GM12873 (cell line): ENCODE results near the gene FOXP1.

Experiments used
- TF ChIP-seq, protein P1 (sequence below): IDR thresholded peaks from 2 replicates; pipeline ENCODE4 v1.5.1; 2012; ENCODE audit warnings: low read depth, mild to moderate bottlenecking, moderate library complexity, low read length, control low read depth; ENCODE audit not compliant: insufficient read depth; ENCODE audit errors: missing control alignments

Gene FOXP1

DNA sequence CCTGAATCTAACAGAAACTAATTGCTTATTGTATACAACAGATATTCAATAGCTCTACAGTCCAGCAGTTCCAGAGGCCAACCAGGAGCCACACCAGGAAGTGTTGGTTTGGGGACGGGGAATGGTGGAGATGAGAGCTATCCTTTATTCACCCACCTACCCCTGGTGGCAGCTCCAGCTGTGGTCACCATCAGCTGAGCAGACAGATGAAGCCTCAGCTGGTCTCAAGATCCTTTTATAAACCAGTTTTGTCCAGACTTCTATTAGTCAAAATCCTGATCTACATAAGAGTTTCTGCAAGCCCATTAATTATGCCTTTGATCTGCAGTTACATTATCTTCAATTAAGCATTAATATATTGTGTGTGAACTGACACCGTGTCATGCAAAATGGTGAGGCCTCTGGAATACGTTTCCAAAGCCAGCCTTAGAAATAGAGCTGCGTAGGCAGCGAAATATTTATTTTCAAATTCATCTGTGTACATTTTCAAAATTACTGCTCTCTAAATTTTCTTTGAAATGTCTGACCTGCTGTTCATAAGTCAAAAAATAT is 488.8 kb downstream of the FOXP1 start:
- TF ChIP-seq, protein P1, sequence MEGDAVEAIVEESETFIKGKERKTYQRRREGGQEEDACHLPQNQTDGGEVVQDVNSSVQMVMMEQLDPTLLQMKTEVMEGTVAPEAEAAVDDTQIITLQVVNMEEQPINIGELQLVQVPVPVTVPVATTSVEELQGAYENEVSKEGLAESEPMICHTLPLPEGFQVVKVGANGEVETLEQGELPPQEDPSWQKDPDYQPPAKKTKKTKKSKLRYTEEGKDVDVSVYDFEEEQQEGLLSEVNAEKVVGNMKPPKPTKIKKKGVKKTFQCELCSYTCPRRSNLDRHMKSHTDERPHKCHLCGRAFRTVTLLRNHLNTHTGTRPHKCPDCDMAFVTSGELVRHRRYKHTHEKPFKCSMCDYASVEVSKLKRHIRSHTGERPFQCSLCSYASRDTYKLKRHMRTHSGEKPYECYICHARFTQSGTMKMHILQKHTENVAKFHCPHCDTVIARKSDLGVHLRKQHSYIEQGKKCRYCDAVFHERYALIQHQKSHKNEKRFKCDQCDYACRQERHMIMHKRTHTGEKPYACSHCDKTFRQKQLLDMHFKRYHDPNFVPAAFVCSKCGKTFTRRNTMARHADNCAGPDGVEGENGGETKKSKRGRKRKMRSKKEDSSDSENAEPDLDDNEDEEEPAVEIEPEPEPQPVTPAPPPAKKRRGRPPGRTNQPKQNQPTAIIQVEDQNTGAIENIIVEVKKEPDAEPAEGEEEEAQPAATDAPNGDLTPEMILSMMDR, result no peak

DNA sequence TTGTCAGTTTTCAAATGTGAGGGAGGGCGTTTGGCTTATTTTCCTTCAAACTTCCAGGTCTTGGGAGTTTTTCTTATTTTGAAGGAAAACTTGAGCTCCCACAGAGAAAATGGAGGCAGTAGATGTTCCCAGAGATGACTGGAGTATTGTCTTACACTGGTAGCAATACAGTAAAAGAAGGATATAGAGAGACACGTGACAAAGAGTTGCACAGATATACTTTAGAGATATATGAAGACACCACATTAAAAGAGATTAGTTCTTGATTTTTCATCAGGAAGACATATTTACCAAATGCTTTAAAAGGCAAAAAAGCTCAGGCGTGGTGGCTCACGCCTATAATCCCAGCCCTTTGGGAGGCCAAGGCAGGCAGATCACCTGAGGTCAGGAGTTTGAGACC is 490.9 kb downstream of the FOXP1 start:
- TF ChIP-seq, protein P1, result no peak

DNA sequence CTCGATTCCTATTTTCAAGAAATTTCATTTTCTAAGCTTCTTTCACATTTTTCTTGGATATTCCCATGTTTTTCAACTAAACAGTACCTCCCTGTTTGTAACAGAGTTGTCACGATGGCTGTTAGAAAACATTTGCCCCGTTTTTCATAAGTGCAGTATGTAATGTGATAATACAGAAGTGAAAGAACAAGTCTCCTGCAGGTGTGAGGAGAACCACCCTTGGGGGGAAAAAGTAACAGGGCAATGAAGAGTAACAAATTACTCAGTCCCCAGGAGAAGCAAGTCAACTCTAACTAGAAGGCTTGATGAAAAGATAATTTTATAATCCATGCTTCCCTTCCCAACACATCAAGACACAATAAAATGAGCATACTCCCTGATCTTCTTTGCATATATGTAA is 493.3 kb downstream of the FOXP1 start:
- TF ChIP-seq, protein P1, result no peak

DNA sequence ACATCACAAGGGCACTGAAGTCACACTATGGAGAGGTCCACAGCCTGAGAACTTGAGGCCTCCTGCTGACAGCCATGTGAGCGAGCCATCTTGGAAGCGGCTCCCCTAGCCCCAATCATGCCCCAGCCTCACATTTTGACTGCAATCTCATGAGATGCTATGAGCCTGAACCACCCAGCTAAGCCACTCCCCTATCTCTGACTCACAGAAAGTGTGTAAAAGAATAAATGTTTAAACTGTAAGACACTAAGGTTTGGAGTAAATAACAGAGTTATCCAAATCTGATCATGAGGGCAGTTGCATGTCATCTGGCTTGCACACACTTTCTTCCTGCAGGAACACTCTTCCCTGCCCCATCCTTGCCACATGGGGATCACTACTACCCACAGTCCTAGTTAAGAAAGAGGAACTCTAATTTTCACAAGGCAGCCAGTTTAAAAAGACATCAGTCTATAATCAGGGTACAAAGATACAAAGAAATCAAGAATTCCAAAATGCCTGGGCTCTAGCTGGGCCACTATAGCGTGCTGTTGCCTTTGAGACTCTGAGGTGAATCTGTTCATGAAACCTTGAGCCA is 494.2 kb downstream of the FOXP1 start:
- TF ChIP-seq, protein P1, result no peak

DNA sequence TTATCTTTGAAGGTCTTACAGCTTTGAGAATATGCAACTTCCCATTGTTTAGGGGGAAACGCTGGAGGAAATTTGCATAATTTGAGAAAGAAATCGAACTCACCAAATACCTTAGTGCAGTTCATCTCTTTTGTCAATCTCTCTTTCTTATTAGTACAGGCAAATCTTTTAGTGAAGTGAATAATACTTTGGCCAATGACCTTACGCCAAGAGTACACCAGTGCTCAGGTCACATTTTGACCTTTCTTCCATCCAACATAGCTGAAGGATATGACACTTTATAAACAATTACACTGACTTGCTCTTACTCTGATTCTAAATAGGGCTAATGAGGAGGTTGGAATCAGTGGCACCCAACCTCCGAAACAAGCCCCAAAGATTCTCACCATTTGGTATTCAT is 494.8 kb downstream of the FOXP1 start:
- TF ChIP-seq, protein P1, result no peak

DNA sequence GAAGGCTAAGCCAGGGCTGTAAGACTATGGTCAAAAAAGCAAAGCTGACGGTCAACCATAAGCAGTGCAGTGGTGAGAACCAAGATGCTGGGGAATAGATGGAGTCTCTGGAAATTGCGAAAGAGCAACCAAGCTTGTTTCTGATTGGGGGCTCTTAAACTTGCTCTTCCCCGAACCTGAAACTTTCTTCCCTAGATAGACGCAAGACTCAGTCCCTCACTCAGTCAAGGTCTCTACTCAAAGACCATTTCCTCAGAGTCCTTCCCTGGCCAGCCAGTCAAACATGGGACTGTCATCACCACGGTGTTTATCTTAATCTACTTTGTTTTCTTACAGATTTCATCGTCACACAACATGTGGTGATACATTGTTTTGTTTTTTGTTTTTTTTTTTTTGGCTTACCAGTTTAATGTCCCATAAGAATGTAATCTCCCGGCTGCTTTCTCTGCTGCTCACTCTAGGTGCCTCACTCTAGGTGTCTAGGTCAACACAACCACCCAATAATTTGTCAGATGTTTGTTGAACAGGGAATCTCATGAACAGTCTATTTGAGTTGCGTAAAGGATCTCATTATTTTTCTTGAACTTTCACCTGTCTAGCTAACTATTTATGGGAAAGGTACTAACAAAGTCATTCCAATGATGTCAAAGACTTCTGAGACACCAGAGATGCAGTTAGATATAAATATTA is 495.4 kb downstream of the FOXP1 start:
- TF ChIP-seq, protein P1, result no peak

DNA sequence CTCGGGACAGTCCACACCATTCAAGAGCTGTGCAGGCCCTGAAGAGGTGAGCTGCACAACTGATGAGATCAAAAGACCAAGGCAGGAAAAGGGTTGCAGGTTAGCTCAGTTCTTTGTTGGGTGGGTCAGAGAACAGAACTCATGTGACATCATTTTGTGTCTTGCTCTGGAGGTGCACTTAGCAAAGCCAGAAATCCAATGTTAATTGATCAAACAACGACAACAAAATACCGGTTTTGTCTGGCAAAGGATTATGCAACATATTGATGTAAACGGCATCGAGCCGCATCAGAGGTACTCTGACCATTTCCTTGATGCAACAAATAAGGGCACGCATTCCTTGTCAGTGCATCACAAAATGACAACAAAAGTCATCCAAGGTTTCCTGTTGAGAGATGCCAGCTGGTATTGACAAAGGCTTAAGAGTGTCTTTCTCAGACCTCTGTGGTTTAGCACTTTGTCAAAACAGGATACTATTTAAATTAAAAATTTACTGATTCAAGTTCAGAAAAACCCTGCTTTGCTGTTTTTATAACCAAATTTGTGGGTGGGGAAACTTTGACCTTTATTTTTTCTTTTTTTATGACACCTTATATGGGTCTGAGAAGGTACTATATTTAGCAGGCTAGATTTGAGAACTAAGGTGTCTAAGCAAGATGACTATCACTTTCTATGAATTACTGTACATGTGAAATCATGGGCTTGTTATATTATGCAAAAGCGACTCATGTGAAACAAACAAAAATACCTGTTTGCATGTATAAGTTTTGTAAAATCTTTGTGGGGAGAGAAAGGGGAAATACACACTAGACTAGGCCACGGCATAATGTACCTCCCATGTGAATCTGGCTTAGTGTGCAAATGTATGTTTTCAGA is 496.1 kb downstream of the FOXP1 start:
- TF ChIP-seq, protein P1, result no peak
